Measurements from ENCODE around the gene KRTAP10-11. TPM values are rescaled to one million over a fixed set of nuclear protein-coding genes. Genes with fewer than 3 reads are reported as not detected.
"Not testable (repeated sequence)": the region's sequence is repeated elsewhere in the genome, so short reads cannot be mapped to it uniquely, and the experiment has no call there.

The KRTAP10-11 gene
- total RNA-seq, 1 donor from 2014 or later = not detected

GRCh38 chr21:44636209-44637017 lies 9.8 kb upstream of the KRTAP10-11 start:
- H3K36me3 Mint-ChIP-seq (ENCODE audit: low read depth, unreplicated experiment) = no peaks in the 10 kb centered on the region
- Histone ChIP-seq H3K4me3 (ENCODE audit: insufficient read depth, low read depth, low read length) (no peak overlapping the region), H3K79me2 (ENCODE audit: insufficient read depth, low read length) (no peaks in the 10 kb centered on the region), H3K4me2 (ENCODE audit: low read length) (no peak overlapping the region), H3K27ac (ENCODE audit: low read depth, low read length) (no peak overlapping the region), H3K27me3 (ENCODE audit: insufficient read depth, low read length) (no peaks in the 10 kb centered on the region), H3K4me1 (ENCODE audit: insufficient read depth, low read length) (no peaks in the 10 kb centered on the region), H3K9ac (ENCODE audit: low read length) (no peak overlapping the region), H4K20me1 (ENCODE audit: insufficient read depth, low read length) (no peaks in the 10 kb centered on the region), H2AFZ (ENCODE audit: low read depth, low read length) (no peak overlapping the region), H3K36me3 (ENCODE audit: insufficient read depth, low read length) (no peaks in the 10 kb centered on the region), H3K9me3 (ENCODE audit: insufficient read depth, low read depth, low read length) (peaks cover under 1% of the 10 kb centered on the region)
- TF ChIP-seq, protein P1, sequence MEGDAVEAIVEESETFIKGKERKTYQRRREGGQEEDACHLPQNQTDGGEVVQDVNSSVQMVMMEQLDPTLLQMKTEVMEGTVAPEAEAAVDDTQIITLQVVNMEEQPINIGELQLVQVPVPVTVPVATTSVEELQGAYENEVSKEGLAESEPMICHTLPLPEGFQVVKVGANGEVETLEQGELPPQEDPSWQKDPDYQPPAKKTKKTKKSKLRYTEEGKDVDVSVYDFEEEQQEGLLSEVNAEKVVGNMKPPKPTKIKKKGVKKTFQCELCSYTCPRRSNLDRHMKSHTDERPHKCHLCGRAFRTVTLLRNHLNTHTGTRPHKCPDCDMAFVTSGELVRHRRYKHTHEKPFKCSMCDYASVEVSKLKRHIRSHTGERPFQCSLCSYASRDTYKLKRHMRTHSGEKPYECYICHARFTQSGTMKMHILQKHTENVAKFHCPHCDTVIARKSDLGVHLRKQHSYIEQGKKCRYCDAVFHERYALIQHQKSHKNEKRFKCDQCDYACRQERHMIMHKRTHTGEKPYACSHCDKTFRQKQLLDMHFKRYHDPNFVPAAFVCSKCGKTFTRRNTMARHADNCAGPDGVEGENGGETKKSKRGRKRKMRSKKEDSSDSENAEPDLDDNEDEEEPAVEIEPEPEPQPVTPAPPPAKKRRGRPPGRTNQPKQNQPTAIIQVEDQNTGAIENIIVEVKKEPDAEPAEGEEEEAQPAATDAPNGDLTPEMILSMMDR (IDR thresholded peaks at IDR 0.05; ENCODE audit: insufficient read depth, low read depth, low read length) = no peak
- no peak for TF ChIP-seq EZH2 (IDR thresholded peaks at IDR 0.05; ENCODE audit: insufficient read depth, low read length)
- no peak for FAIRE-seq
- no peak overlapping the region for H3K4me3 Mint-ChIP-seq (ENCODE audit: unreplicated experiment)
- H3K27ac Mint-ChIP-seq (ENCODE audit: unreplicated experiment) = no peak overlapping the region
- peaks cover 27% of the 10 kb centered on the region for H3K27me3 Mint-ChIP-seq (ENCODE audit: low read depth, unreplicated experiment)
- DNase-seq (ENCODE audit: low read depth) = no peak
- no peaks in the 10 kb centered on the region for H3K4me1 Mint-ChIP-seq (ENCODE audit: low read depth, unreplicated experiment)
- H3K9me3 Mint-ChIP-seq (ENCODE audit: unreplicated experiment) = peaks cover 20% of the 10 kb centered on the region

DNA sequence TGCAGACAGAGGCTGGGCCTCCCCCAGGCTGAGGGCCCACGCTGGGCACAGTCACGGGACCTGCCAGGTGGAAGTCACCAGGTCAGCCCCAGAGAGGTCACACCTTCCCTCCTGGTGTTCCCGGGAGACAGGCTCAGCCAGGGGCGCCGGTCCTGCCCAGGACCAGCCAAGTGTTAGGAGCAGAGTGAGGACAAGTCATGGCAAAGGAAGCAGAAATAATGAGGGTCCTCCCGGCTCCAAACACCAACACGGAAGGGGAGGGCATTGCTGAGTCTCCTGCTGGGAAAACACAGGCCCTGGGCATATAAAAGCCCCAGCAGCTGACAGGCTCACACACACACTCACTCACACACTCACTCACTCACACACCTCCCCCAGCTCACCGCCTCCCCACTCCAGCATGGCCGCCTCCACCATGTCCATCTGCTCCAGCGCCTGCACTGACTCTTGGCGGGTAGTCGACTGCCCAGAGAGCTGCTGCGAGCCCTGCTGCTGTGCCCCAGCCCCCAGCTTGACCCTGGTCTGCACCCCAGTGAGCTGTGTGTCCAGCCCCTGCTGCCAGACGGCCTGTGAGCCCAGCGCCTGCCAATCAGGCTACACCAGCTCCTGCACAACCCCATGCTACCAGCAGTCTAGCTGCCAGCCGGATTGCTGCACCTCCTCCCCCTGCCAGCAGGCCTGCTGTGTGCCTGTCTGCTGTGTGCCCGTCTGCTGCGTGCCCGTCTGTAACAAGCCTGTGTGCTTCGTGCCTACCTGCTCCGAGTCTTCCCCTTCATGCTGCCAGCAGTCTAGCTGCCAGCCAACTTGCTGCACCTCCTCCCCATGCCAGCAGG lies 9.0 kb upstream of the KRTAP10-11 start, which contains the start of gene KRTAP10-10:
Gene KRTAP10-10, plus strand, starts transcription at position 339 of the 833 bp plus-strand sequence. Its CDS starts 62 bp downstream, at position 401.
- H3K36me3 Mint-ChIP-seq (ENCODE audit: low read depth, unreplicated experiment) = no peaks in the 10 kb centered on the region

GRCh38 chr21:44637851-44638348 lies 8.3 kb upstream of the KRTAP10-11 start:
- FAIRE-seq; H3K4me1 Mint-ChIP-seq (ENCODE audit: low read depth, unreplicated experiment); H3K4me2 ChIP-seq (ENCODE audit: low read length): not testable (repeated sequence)

More for the DNA sequence above, 9.0 kb upstream of the KRTAP10-11 start, which contains the start of gene KRTAP10-10:
- H3K27ac ChIP-seq (ENCODE audit: low read depth, low read length) = no peak within 1 kb of the TSS
- no peaks in the 10 kb centered on the region for H4K20me1 ChIP-seq (ENCODE audit: insufficient read depth, low read length)
- H3K36me3 ChIP-seq (ENCODE audit: insufficient read depth, low read length) = no peaks in the 10 kb centered on the region
- no peaks in the 10 kb centered on the region for H3K4me1 Mint-ChIP-seq (ENCODE audit: low read depth, unreplicated experiment)
- TF ChIP-seq, protein P1 (IDR thresholded peaks at IDR 0.05; ENCODE audit: insufficient read depth, low read depth, low read length) = no peak
- no peak for TF ChIP-seq EZH2 (IDR thresholded peaks at IDR 0.05; ENCODE audit: insufficient read depth, low read length)
- no peak within 1 kb of the TSS for H2AFZ ChIP-seq (ENCODE audit: low read depth, low read length)
- H3K4me3 Mint-ChIP-seq (ENCODE audit: unreplicated experiment) = no peak within 1 kb of the TSS
- H3K27ac Mint-ChIP-seq (ENCODE audit: unreplicated experiment) = no peak within 1 kb of the TSS
- H3K9me3 ChIP-seq (ENCODE audit: insufficient read depth, low read depth, low read length) = peaks cover 2% of the 10 kb centered on the region
- no peaks in the 10 kb centered on the region for H3K4me1 ChIP-seq (ENCODE audit: insufficient read depth, low read length)
- FAIRE-seq = no peak
- no peak for DNase-seq (ENCODE audit: low read depth)
- H3K27me3 Mint-ChIP-seq (ENCODE audit: low read depth, unreplicated experiment) = peaks cover 29% of the 10 kb centered on the region
- H3K9ac ChIP-seq (ENCODE audit: low read length) = no peak within 1 kb of the TSS
- no peaks in the 10 kb centered on the region for H3K27me3 ChIP-seq (ENCODE audit: insufficient read depth, low read length)
- H3K4me3 ChIP-seq (ENCODE audit: insufficient read depth, low read depth, low read length) = no peak within 1 kb of the TSS
- no peak within 1 kb of the TSS for H3K4me2 ChIP-seq (ENCODE audit: low read length)
- H3K9me3 Mint-ChIP-seq (ENCODE audit: unreplicated experiment) = peaks cover 12% of the 10 kb centered on the region
- no peaks in the 10 kb centered on the region for H3K79me2 ChIP-seq (ENCODE audit: insufficient read depth, low read length)

DNA sequence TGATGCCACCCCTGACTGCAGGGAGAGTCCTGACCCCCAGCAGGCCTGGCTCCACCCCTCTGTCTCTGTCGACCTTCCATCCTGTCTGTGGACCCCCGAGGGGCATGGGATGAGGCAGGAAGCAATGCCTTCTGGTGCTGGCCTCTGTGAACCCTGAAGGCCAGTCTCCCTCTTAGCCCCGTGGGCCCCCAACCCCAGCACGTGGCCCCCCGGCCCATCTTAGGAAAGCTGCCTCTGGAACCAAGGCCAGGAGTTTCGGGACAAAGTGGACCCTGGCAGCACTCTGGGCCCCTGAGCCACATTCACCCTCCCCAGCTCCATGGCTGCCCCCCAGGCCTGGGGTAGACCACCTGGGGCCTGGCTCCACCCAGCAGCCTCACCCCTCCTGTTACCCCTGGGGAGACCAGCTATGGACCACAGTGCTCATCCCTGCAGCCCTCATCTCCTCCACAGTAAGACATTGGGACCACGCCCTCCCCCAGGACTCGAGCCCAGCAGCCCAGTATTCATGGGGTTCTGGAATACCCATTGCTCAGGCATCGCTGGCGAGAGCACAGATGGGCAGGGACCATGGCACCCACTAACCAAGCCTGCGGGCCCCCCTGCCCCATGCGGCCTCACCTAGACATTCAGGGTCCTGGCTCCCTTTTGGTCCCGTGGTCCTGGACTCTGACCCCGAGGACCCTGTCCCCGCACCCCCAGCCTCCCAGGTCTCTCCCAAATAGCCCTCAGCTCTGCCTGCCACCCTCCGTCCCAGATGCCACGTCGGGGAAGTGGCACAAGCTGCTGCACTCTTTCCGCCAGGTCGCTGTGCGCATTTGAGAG lies 7.5 kb upstream of the KRTAP10-11 start:
- not testable (repeated sequence) for FAIRE-seq; H3K4me1 Mint-ChIP-seq (ENCODE audit: low read depth, unreplicated experiment); H3K9ac ChIP-seq (ENCODE audit: low read length); H3K4me2 ChIP-seq (ENCODE audit: low read length); H3K4me3 ChIP-seq (ENCODE audit: insufficient read depth, low read depth, low read length); H3K27ac Mint-ChIP-seq (ENCODE audit: unreplicated experiment); H3K27me3 ChIP-seq (ENCODE audit: insufficient read depth, low read length); H2AFZ ChIP-seq (ENCODE audit: low read depth, low read length); H3K79me2 ChIP-seq (ENCODE audit: insufficient read depth, low read length); H3K36me3 Mint-ChIP-seq (ENCODE audit: low read depth, unreplicated experiment); DNase-seq (ENCODE audit: low read depth); H4K20me1 ChIP-seq (ENCODE audit: insufficient read depth, low read length); H3K36me3 ChIP-seq (ENCODE audit: insufficient read depth, low read length); H3K4me1 ChIP-seq (ENCODE audit: insufficient read depth, low read length); H3K4me3 Mint-ChIP-seq (ENCODE audit: unreplicated experiment); H3K27ac ChIP-seq (ENCODE audit: low read depth, low read length); H3K9me3 ChIP-seq (ENCODE audit: insufficient read depth, low read depth, low read length)
- H3K9me3 Mint-ChIP-seq (ENCODE audit: unreplicated experiment) = peaks cover 11% of the 10 kb centered on the region
- H3K27me3 Mint-ChIP-seq (ENCODE audit: low read depth, unreplicated experiment) = peaks cover 31% of the 10 kb centered on the region

More at GRCh38 chr21:44637851-44638348, 8.3 kb upstream of the KRTAP10-11 start:
- H3K27ac Mint-ChIP-seq (ENCODE audit: unreplicated experiment); H3K36me3 Mint-ChIP-seq (ENCODE audit: low read depth, unreplicated experiment); H3K9ac ChIP-seq (ENCODE audit: low read length); H3K4me3 ChIP-seq (ENCODE audit: insufficient read depth, low read depth, low read length); H3K27ac ChIP-seq (ENCODE audit: low read depth, low read length); H3K9me3 Mint-ChIP-seq (ENCODE audit: unreplicated experiment); H3K79me2 ChIP-seq (ENCODE audit: insufficient read depth, low read length); H3K4me1 ChIP-seq (ENCODE audit: insufficient read depth, low read length); H3K36me3 ChIP-seq (ENCODE audit: insufficient read depth, low read length); H3K9me3 ChIP-seq (ENCODE audit: insufficient read depth, low read depth, low read length); H3K27me3 ChIP-seq (ENCODE audit: insufficient read depth, low read length); H3K4me3 Mint-ChIP-seq (ENCODE audit: unreplicated experiment); DNase-seq (ENCODE audit: low read depth); H2AFZ ChIP-seq (ENCODE audit: low read depth, low read length); H4K20me1 ChIP-seq (ENCODE audit: insufficient read depth, low read length): not testable (repeated sequence)
- peaks cover 29% of the 10 kb centered on the region for H3K27me3 Mint-ChIP-seq (ENCODE audit: low read depth, unreplicated experiment)

Data from astrocyte (in vitro differentiated cells and primary cell).